HL-60/S4 (cell line): ENCODE data around the gene TNS1.
"Not testable (repeated sequence)": the region's sequence is repeated elsewhere in the genome, so short reads cannot be mapped to it uniquely, and the experiment has no call there.

ENCODE experiments used
- in situ Hi-C: fragments of 300-500 bp; cut with MboI; formaldehyde crosslinking; loops from 2 replicates; pipeline ENCODE4 v1.14.3; 2022; ENCODE audit warnings: low sequenced_read_pairs

TNS1 gene

GRCh38 chr2:218030409-218031195 lies 27.8 kb upstream of the TNS1 start:
- in situ Hi-C loops: no loop called here

GRCh38 chr2:218029366-218030360 lies 26.9 kb upstream of the TNS1 start:
- in situ Hi-C loops: no loop called here

- in situ Hi-C loops: no loop called here
These were observed 26.0 kb upstream of the TNS1 start for GRCh38 chr2:218028562-218029348.

GRCh38 chr2:218028189-218028495 lies 25.3 kb upstream of the TNS1 start:
- in situ Hi-C loops: no loop called here

- in situ Hi-C loops: no loop called here
These were observed 24.8 kb upstream of the TNS1 start for GRCh38 chr2:218027426-218028188.

DNA sequence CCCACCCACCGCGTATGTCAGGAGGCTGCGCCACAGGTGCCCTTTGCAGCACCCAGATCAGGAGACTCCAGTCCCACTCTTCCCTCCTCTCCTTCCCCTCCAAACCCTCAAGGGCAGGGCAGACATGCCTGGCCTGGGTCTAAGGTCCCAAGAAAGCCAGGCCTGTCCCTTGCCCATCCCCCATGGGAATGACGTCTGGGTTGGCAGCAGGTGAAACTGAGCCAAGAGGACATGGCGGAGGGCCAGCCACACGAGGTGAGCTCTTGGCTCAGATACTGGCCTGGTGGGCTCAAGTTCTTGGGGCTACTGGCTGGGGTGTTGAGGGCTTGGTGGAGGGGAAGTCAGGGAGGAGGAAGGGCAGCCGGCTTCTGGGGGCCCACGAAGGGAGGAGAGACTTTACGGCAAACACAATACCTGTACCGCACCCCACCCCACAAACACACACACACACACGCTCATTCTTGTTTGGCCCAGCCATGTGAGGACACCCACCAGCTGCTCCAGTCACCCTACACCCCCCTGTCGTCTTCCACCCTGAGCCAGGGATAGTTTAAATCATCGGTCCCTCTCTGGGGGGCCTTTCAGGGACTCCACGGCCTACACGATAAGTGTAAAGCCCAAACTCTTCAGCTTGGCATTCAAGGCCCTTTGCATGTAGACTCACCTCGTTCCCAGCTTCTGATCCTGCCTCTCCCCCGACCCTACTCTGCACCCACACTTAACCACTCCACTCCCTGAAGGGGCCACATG lies 24.1 kb upstream of the TNS1 start:
- in situ Hi-C loops: no loop called here

DNA sequence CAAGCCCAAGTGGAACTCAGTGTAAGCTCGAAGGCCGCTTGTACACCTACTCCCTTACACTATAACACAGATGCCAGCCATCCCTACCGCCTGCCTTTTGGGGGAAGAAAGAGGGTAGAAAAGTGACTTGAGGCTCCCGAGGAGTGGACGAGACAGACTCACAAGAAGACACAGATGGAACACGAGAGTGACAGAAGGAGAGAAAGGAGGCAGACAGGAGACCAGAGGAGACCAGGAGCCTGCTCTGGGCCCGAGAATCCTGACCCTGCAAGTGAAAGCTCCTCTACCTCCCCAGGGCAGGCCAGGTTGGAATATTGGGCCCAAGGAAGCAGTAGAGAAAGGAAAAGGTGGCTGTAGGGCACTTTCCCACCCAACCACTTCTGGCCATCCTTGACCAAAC lies 23.4 kb upstream of the TNS1 start:
- in situ Hi-C loops: no loop called here

GRCh38 chr2:218024871-218025270 lies 22.1 kb upstream of the TNS1 start:
- in situ Hi-C loops: no loop called here

GRCh38 chr2:218024336-218024735 lies 21.5 kb upstream of the TNS1 start:
- in situ Hi-C loops: no loop called here

DNA sequence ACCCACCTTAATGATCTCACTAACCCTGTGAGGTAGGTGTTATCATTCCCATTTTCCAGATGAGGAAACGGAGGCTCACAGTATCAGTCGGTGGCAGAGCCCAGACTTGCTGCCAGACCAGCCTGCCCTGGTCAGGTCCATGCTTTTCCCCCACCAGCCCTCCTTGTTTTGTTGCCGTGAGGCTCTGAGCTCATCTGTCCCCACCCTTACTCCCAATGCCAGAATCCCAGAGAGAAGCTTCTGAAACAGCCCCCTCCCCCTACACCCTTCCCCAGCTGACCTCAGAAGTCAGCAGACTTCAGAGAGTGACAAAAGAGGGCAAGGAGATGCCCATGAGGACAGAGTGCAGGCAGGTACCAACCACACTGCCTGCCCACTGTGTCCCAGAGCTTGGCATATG lies 20.8 kb upstream of the TNS1 start:
- in situ Hi-C loops: no loop called here

DNA sequence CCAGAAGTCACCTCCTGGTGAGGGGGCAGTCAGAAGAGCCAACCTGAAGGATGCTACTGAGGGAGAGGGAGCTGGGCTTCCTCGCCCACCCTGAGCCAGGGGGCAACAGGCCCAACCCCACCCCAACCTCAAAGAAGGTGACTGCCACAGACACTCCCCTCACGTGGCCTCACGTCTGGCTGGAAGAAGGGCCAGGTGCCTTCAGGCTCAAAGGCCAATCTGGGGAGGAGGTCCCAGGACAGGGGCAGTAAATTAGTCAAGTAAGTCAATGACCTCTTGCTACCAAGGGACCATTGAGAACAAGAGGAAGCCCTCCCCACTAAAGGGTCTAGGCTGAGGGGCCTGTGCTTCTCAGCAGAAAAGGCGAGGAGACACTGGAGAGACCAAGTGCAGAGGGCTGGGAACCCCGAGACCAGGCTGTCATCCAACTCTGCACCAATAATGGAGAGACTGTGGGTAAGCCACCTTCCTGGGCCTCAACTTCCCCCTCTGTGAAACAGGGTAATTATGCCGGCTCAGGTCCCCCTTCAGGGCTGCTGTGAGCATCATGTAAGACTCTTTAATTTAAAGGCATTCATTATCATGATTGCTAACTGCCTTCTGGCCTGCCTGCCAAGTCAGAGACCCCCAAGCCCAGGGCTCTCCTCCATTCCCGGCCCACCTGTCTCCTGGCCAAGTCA lies 20.2 kb upstream of the TNS1 start:
- in situ Hi-C loops: no loop called here

- in situ Hi-C loops: no loop called here
These were observed 19.5 kb upstream of the TNS1 start for GRCh38 chr2:218022131-218022850.

DNA sequence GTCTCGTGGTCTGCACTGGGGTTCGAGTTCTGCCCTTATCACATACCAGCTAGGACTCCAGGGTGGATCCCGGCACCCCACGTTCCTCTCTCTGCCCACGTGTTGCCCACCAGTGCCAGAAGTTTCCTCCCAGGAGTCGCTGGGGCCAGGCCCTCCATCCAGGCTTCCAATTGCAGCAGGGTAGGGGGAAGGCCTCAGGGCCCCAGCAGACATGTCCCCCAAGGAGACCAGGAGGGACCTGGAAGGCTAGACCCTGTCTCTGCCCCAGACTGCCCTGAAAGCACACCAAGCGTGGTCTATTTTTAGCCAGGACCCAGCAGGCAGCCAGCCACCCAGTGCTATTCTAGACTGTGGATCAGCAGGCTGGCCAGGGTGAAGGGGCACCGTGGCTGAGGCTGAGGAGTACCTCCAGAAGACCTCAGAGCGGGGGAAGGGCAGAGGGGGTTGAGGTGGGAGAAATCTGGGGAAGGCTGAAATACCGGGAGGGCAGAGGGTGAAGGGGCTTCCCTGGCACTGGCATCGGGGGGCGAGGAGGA lies 18.8 kb upstream of the TNS1 start:
- in situ Hi-C loops: no loop called here

- in situ Hi-C loops: no loop called here
These were observed 18.3 kb upstream of the TNS1 start for GRCh38 chr2:218020966-218021535.

DNA sequence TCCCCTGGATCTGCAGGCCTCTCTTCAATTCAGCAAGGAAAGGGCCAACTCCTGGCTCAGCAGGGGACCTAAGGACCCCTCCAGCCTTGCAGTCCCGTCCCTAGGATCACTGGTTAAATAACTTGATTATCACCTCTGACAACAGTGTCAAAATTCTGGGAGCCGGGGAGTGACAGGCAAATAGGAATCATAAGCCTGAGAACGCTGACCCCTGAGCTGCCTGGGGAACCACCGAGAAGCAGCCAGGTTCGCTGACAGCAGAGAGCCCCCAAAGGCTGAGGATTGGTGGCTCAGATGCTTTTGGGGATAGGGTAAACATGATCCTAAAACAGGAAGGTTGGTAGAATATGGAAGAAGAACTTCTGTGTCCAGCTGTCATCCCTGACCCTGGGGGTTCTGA lies 17.5 kb upstream of the TNS1 start:
- in situ Hi-C loops: no loop called here

GRCh38 chr2:218019411-218020060 lies 16.7 kb upstream of the TNS1 start:
- in situ Hi-C loops: no loop called here

DNA sequence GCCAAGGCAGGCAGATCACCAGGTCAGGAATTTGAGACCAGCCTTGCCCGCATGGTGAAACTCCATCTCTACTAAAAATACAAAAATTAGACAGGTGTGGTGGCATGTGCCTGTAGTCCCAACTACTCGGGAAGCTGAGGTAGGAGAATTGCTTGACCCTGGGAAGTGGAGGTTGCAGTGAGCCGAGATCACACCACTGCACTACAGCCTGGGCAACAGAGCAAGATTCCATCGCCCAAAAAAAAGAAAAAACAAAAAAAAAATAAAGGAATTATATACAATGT lies 16.0 kb upstream of the TNS1 start:
- in situ Hi-C loops: not testable (repeated sequence)
